Caco-2 (cell line): Measurements from ENCODE around the gene UQCR11. TPM values are rescaled to one million over a fixed set of nuclear protein-coding genes. Genes with fewer than 3 reads are reported as not detected.

Source experiments
- BruUV-seq: library from RNA; stranded (reverse); fragments of 400-500 nt; replicated peaks from 2 replicates; lab custom pipeline; 2021; lab: Mats Ljungman, UMichigan
- CTCF ChIA-PET: fragments of 300-600 bp; sonication (Branson Sonifier 250); formaldehyde crosslinking; loops from one replicate; lab custom pipeline; 2022; ENCODE audit warnings: antibody characterized with exemption; lab: Charles Lee
- POLR2A ChIA-PET: fragments of 300-600 bp; sonication (Branson Sonifier 250); formaldehyde crosslinking; loops from one replicate; lab custom pipeline; 2022; ENCODE audit warnings: antibody characterized with exemption; lab: Charles Lee
- DNase-seq, 2 experiments: peaks; one replicate each; pipeline versions ENCODE4 v3.0.0 to v3.0.0-alpha.2; 2020 to 2022
- H3K27me3 ChIP-seq: replicated peaks from 2 replicates; pipeline ENCODE4 v1.6.0; 2011; ENCODE audit warnings: low read length; ENCODE audit not compliant: control insufficient read depth, insufficient read depth
- H3K36me3 ChIP-seq: 2 replicates; pipeline ENCODE4 v1.5.1; 2011; ENCODE audit warnings: low read length; ENCODE audit not compliant: control insufficient read depth, insufficient read depth
- H3K4me1 ChIP-seq: fragments of 250-450 bp; sonication (Bioruptor Pico); 2 replicates; pipeline ENCODE4 v1.5.1; 2020; ENCODE audit warnings: mild to moderate bottlenecking
- H3K4me3 ChIP-seq: 2 replicates; pipeline ENCODE4 v1.5.1; 2011; ENCODE audit warnings: low read depth, mild to moderate bottlenecking, control low read depth, low read length
- H3K9me3 ChIP-seq: fragments of 250-450 bp; sonication (Bioruptor Pico); 2 replicates; pipeline ENCODE4 v1.5.1; 2020; ENCODE audit warnings: mild to moderate bottlenecking, moderate library complexity
- H3K27ac Mint-ChIP-seq: one replicate; pipeline ENCODE4 v1.8.0; 2022; ENCODE audit warnings: mixed read lengths; ENCODE audit not compliant: unreplicated experiment
- H3K27me3 Mint-ChIP-seq: one replicate; pipeline ENCODE4 v1.8.0; 2022; ENCODE audit warnings: mixed read lengths; ENCODE audit not compliant: insufficient read depth, unreplicated experiment
- H3K36me3 Mint-ChIP-seq: one replicate; pipeline ENCODE4 v1.8.0; 2022; ENCODE audit warnings: mild to moderate bottlenecking, mixed read lengths; ENCODE audit not compliant: insufficient read depth, unreplicated experiment
- H3K4me1 Mint-ChIP-seq: one replicate; pipeline ENCODE4 v1.8.0; 2022; ENCODE audit warnings: low read depth, mixed read lengths; ENCODE audit not compliant: unreplicated experiment
- H3K4me3 Mint-ChIP-seq: one replicate; pipeline ENCODE4 v1.8.0; 2022; ENCODE audit warnings: mild to moderate bottlenecking, moderate library complexity, mixed read lengths; ENCODE audit not compliant: unreplicated experiment
- H3K9me3 Mint-ChIP-seq: one replicate; pipeline ENCODE4 v1.8.0; 2022; ENCODE audit warnings: mixed read lengths; ENCODE audit not compliant: unreplicated experiment
- intact Hi-C: fragments of 100-400 bp; cut with micrococcal nuclease; formaldehyde crosslinking; loops from one replicate; pipeline ENCODE4 v1.10.0; 2022; ENCODE audit not compliant: unreplicated experiment
- total RNA-seq: library from RNA; stranded (reverse); gene quantifications from 2 replicates; pipeline ENCODE4 v1.2.3, GENCODE V29; 2022
- TF ChIP-seq, protein P1 (sequence below), 2 experiments: fragments of 200-600 bp in 1 of 2; IDR thresholded peaks; 1 replicate in 1 of 2; 2 replicates in 1 of 2; pipeline versions ENCODE4 v1.5.1 to v1.8.0; 2011 to 2022; ENCODE audit warnings: antibody characterized with exemption in 1 of 2, control low read depth in 1 of 2, inconsistent platforms in 1 of 2, low read depth in 1 of 2, low read length in 1 of 2, mild to moderate bottlenecking in 1 of 2, moderate library complexity in 1 of 2; ENCODE audit not compliant: insufficient read depth in 1 of 2, severe bottlenecking in 1 of 2, unreplicated experiment in 1 of 2

Gene UQCR11
- total RNA-seq, 1 experiment from 2014 or later, result 222 TPM

DNA sequence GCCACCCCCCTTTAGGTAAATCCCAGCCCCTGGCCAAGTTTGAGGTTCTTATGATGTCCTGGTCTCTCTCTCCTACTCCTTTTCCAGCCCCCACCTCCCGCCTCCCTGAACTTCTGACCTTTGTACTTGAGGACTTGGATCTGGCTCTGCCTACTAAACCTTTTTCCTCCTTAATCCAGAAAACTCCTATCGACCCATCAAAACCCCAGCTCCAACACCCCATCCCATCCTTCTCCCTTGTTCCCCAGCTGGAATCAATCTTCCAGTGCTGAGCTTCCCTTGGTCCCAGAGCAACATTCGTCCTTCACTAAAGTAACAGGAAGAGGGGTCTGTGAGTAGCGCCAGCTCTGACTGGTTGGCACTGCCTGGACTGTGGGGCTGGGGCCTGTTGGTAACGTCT, 17.3 kb upstream of the UQCR11 start:
- Histone ChIP-seq H3K27me3 (no peaks in the 10 kb centered on the region), H3K36me3 (peaks cover 2% of the 10 kb centered on the region), H3K4me1 (no peaks in the 10 kb centered on the region), H3K4me3 (no peak overlapping the region), H3K9me3 (no peaks in the 10 kb centered on the region)
- no peaks in the 10 kb centered on the region for H3K4me1 Mint-ChIP-seq
- TF ChIP-seq, protein P1, sequence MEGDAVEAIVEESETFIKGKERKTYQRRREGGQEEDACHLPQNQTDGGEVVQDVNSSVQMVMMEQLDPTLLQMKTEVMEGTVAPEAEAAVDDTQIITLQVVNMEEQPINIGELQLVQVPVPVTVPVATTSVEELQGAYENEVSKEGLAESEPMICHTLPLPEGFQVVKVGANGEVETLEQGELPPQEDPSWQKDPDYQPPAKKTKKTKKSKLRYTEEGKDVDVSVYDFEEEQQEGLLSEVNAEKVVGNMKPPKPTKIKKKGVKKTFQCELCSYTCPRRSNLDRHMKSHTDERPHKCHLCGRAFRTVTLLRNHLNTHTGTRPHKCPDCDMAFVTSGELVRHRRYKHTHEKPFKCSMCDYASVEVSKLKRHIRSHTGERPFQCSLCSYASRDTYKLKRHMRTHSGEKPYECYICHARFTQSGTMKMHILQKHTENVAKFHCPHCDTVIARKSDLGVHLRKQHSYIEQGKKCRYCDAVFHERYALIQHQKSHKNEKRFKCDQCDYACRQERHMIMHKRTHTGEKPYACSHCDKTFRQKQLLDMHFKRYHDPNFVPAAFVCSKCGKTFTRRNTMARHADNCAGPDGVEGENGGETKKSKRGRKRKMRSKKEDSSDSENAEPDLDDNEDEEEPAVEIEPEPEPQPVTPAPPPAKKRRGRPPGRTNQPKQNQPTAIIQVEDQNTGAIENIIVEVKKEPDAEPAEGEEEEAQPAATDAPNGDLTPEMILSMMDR (IDR thresholded peaks at IDR 0.05; ENCODE audit: insufficient read depth in 1 of 2, low read depth in 1 of 2, low read length in 1 of 2, severe bottlenecking in 1 of 2, unreplicated experiment in 1 of 2), result no peak
- H3K4me3 Mint-ChIP-seq, result no peak overlapping the region
- intact Hi-C loops, result no loop called here
- H3K27ac Mint-ChIP-seq, result no peak overlapping the region
- no TSS peak for BruUV-seq
- no peaks in the 10 kb centered on the region for H3K9me3 Mint-ChIP-seq
- ChIA-PET POLR2A (no interaction called here), CTCF (no interaction called here)
- peaks cover 58% of the 10 kb centered on the region for H3K36me3 Mint-ChIP-seq
- H3K27me3 Mint-ChIP-seq, result no peaks in the 10 kb centered on the region
- no peak for DNase-seq

- no peak for DNase-seq
- Histone ChIP-seq H3K36me3 (peaks cover 2% of the 10 kb centered on the region), H3K27me3 (no peaks in the 10 kb centered on the region), H3K9me3 (no peaks in the 10 kb centered on the region), H3K4me3 (no peak overlapping the region), H3K4me1 (no peaks in the 10 kb centered on the region)
- Mint-ChIP-seq H3K27ac (no peak overlapping the region), H3K36me3 (peaks cover 63% of the 10 kb centered on the region), H3K4me3 (no peak overlapping the region), H3K9me3 (no peaks in the 10 kb centered on the region), H3K4me1 (no peaks in the 10 kb centered on the region), H3K27me3 (no peaks in the 10 kb centered on the region)
- no TSS peak for BruUV-seq
- POLR2A ChIA-PET, result no interaction called here
- intact Hi-C loops, result no loop called here
- TF ChIP-seq, protein P1 (IDR thresholded peaks at IDR 0.05; ENCODE audit: insufficient read depth in 1 of 2, low read depth in 1 of 2, low read length in 1 of 2, severe bottlenecking in 1 of 2, unreplicated experiment in 1 of 2), result no peak
- CTCF ChIA-PET, result no interaction called here
Measured at GRCh38 chr19:1622007-1622406, 16.7 kb upstream of the UQCR11 start.

DNA sequence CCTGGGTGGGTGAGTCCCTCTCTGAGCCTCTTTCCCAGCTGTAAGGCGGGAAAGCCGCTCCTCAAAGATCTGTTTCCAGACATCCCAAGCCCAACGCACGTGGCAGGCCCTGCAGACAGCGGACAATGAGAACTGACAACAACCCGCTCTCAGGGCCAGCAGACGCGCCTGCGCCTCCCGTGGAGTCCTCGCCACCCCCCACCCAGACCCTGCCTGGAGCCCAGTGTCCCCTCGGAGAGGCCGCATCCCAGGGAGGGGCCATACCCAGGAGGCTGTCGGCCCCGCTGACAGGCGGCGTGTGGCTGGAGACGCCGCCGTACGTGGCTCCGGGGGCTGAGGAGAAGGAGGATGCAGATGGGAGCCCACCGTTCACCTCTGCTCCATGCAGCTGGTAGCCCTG, 16.3 kb upstream of the UQCR11 start:
- H3K9me3 ChIP-seq, result no peaks in the 10 kb centered on the region
- ChIA-PET POLR2A (no interaction called here), CTCF (no interaction called here)
- intact Hi-C loops, result no loop called here
- Mint-ChIP-seq H3K9me3 (no peaks in the 10 kb centered on the region), H3K4me1 (no peaks in the 10 kb centered on the region), H3K4me3 (no peak overlapping the region), H3K27me3 (no peaks in the 10 kb centered on the region), H3K27ac (no peak overlapping the region), H3K36me3 (peaks cover 67% of the 10 kb centered on the region)
- no peak for DNase-seq
- TF ChIP-seq, protein P1 (IDR thresholded peaks at IDR 0.05; ENCODE audit: insufficient read depth in 1 of 2, low read depth in 1 of 2, low read length in 1 of 2, severe bottlenecking in 1 of 2, unreplicated experiment in 1 of 2), result no peak
- H3K36me3 ChIP-seq, result peaks cover 2% of the 10 kb centered on the region
- no peaks in the 10 kb centered on the region for H3K4me1 ChIP-seq
- BruUV-seq, result no TSS peak
- no peak overlapping the region for H3K4me3 ChIP-seq
- no peaks in the 10 kb centered on the region for H3K27me3 ChIP-seq
